Measurements from ENCODE around the gene RTN4R.
"Not testable (repeated sequence)": the region's sequence is repeated elsewhere in the genome, so short reads cannot be mapped to it uniquely, and the experiment has no call there.

DNA sequence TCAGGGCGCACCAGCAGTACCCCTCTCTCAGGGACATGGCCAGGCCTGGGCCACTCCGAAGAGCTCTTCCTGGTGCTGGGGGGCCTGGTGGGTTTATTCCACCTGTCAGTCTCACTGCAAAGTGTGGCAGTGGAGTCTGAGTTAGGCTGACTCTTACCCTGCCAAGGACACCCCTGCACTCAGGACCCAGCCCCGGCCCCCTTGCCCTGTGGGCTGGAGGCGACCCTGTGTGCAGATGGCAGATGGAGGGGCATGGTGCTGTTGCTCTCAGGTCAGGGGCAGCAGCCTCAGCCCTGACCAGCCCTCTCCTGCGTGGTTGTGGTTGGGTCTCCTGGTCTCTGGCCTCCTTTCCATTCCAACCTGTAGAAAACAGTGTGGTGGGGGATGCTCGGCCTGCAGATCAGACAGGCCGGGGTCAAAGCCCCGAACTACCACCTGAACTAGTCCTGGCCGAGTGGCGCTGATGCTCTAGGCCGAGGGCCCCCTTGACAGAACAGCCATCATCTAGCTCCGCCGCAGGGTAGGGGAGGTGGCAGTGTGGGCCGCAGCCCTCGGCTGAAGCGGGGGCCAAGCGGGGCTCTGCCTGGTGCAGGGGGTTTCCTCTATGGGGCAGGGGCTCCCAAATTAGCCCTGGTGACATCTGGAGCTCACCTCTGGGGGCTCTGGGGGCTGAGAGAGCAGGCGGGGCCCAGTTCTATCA is 10.0 kb upstream of the RTN4R start:
- TF ChIP-seq, protein P1, sequence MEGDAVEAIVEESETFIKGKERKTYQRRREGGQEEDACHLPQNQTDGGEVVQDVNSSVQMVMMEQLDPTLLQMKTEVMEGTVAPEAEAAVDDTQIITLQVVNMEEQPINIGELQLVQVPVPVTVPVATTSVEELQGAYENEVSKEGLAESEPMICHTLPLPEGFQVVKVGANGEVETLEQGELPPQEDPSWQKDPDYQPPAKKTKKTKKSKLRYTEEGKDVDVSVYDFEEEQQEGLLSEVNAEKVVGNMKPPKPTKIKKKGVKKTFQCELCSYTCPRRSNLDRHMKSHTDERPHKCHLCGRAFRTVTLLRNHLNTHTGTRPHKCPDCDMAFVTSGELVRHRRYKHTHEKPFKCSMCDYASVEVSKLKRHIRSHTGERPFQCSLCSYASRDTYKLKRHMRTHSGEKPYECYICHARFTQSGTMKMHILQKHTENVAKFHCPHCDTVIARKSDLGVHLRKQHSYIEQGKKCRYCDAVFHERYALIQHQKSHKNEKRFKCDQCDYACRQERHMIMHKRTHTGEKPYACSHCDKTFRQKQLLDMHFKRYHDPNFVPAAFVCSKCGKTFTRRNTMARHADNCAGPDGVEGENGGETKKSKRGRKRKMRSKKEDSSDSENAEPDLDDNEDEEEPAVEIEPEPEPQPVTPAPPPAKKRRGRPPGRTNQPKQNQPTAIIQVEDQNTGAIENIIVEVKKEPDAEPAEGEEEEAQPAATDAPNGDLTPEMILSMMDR (IDR thresholded peaks at IDR 0.05; ENCODE audit: low read depth, low read length, poor library complexity, severe bottlenecking), result not testable (repeated sequence)
- TF ChIP-seq EZH2phosphoT487 (IDR thresholded peaks at IDR 0.05; ENCODE audit: borderline replicate concordance, low read length), result not testable (repeated sequence)

Measured in DOHH2 (cell line).